Mucosa of gallbladder (tissue), 1 donor: ENCODE measurements around the gene INPP5F. TPM values are rescaled to one million over a fixed set of nuclear protein-coding genes. Genes with fewer than 3 reads are reported as not detected.

ENCODE experiments used
- DNase-seq: peaks from one replicate; pipeline ENCODE4 v3.0.0-alpha.2; 2020; ENCODE audit warnings: low spot score
- total RNA-seq: library from RNA; stranded (reverse); gene quantifications from one replicate; pipeline ENCODE4 v1.2.1, GENCODE V29; 2021
- donor health status: DM: no; HTN: no; CAD: no.

INPP5F gene
- 13.8 TPM for total RNA-seq

GRCh38 chr10:119725828-119726675, at the start of gene INPP5F:
TSS of gene INPP5F (plus strand) at chr10:119726050. CDS start at chr10:119726263, 213 bp downstream.
- peak; percentile 98 for DNase-seq

GRCh38 chr10:119677126-119677525, 48.7 kb upstream of the INPP5F start:
- no peak for DNase-seq

GRCh38 chr10:119677904-119678755, 47.7 kb upstream of the INPP5F start:
- DNase-seq, result no peak

GRCh38 chr10:119679480-119679829, 46.4 kb upstream of the INPP5F start:
- no peak for DNase-seq

GRCh38 chr10:119680050-119680449, 45.8 kb upstream of the INPP5F start:
- DNase-seq, result no peak

- DNase-seq, result no peak
Measured at GRCh38 chr10:119680650-119681081, 45.2 kb upstream of the INPP5F start.

GRCh38 chr10:119686465-119687191, 39.2 kb upstream of the INPP5F start:
- peak; percentile 70 for DNase-seq

- no peak for DNase-seq
Measured at GRCh38 chr10:119687192-119688032, 38.4 kb upstream of the INPP5F start.

GRCh38 chr10:119688033-119688508, 37.8 kb upstream of the INPP5F start:
- no peak for DNase-seq

GRCh38 chr10:119689016-119689580, 36.8 kb upstream of the INPP5F start:
- no peak for DNase-seq

GRCh38 chr10:119691726-119692125, 34.1 kb upstream of the INPP5F start:
- no peak for DNase-seq

GRCh38 chr10:119693262-119693957, 32.4 kb upstream of the INPP5F start:
- DNase-seq, result no peak

- no peak for DNase-seq
Measured at GRCh38 chr10:119694608-119695007, 31.2 kb upstream of the INPP5F start.

GRCh38 chr10:119700321-119700954, 25.4 kb upstream of the INPP5F start:
- DNase-seq, result no peak

GRCh38 chr10:119701861-119702260, 24.0 kb upstream of the INPP5F start:
- DNase-seq, result no peak

GRCh38 chr10:119702583-119702982, 23.3 kb upstream of the INPP5F start:
- DNase-seq, result no peak

GRCh38 chr10:119703903-119704508, 21.8 kb upstream of the INPP5F start:
- DNase-seq, result no peak

GRCh38 chr10:119705434-119705831, 20.4 kb upstream of the INPP5F start:
- DNase-seq, result no peak
